ENCODE results near the gene NCKAP5.

The NCKAP5 gene

GRCh38 chr2:133432778-133433177 is 135.5 kb downstream of the NCKAP5 start:
- no peak for TF ChIP-seq CTCF (conservative IDR thresholded peaks at IDR 0.05; ENCODE audit: control insufficient read depth, insufficient read depth, low read depth, low read length)
- DNase-seq (ENCODE audit: low read depth) = no peak
- H3K4me3 ChIP-seq (ENCODE audit: control insufficient read depth, low read depth, low read length) = no peak overlapping the region

- no peak for TF ChIP-seq CTCF (conservative IDR thresholded peaks at IDR 0.05; ENCODE audit: control insufficient read depth, insufficient read depth, low read depth, low read length)
- H3K4me3 ChIP-seq (ENCODE audit: control insufficient read depth, low read depth, low read length) = no peak overlapping the region
- no peak for DNase-seq (ENCODE audit: low read depth)
Observed at GRCh38 chr2:133431289-133431688, 137.0 kb downstream of the NCKAP5 start.

- no peak for DNase-seq (ENCODE audit: low read depth)
- no peak for TF ChIP-seq CTCF (conservative IDR thresholded peaks at IDR 0.05; ENCODE audit: control insufficient read depth, insufficient read depth, low read depth, low read length)
- H3K4me3 ChIP-seq (ENCODE audit: control insufficient read depth, low read depth, low read length) = no peak overlapping the region
Observed at GRCh38 chr2:133426791-133427190, 141.5 kb downstream of the NCKAP5 start.

- no peak for TF ChIP-seq CTCF (conservative IDR thresholded peaks at IDR 0.05; ENCODE audit: control insufficient read depth, insufficient read depth, low read depth, low read length)
- H3K4me3 ChIP-seq (ENCODE audit: control insufficient read depth, low read depth, low read length) = no peak overlapping the region
- no peak for DNase-seq (ENCODE audit: low read depth)
Observed at GRCh38 chr2:133425612-133426011, 142.7 kb downstream of the NCKAP5 start.

- DNase-seq (ENCODE audit: low read depth) = no peak
- TF ChIP-seq CTCF (conservative IDR thresholded peaks at IDR 0.05; ENCODE audit: control insufficient read depth, insufficient read depth, low read depth, low read length) = no peak
- no peak overlapping the region for H3K4me3 ChIP-seq (ENCODE audit: control insufficient read depth, low read depth, low read length)
Observed at GRCh38 chr2:133424876-133425275, 143.4 kb downstream of the NCKAP5 start.

GRCh38 chr2:133422931-133423351 is 145.3 kb downstream of the NCKAP5 start:
- no peak for DNase-seq (ENCODE audit: low read depth)
- no peak for TF ChIP-seq CTCF (conservative IDR thresholded peaks at IDR 0.05; ENCODE audit: control insufficient read depth, insufficient read depth, low read depth, low read length)
- H3K4me3 ChIP-seq (ENCODE audit: control insufficient read depth, low read depth, low read length) = no peak overlapping the region

Measured in fibroblast of mammary gland (primary cell).